Heart right ventricle (tissue), 16 donors: ENCODE results near the gene HEATR5B. TPM values are rescaled to one million over a fixed set of nuclear protein-coding genes. Genes with fewer than 3 reads are reported as not detected.

ENCODE experiments used
- ATAC-seq, 8 donors: fragments of 200-7000 bp; cut with Tn5 transposase; one replicate each; pipeline ENCODE4 v1.9.1; 2020; ENCODE audit warnings: mild to moderate bottlenecking in 8 of 8, moderate library complexity in 8 of 8, moderate number of reproducible peaks in 1 of 8
- DNase-seq, 2 donors: peaks; one replicate each; pipeline ENCODE4 v3.0.0-alpha.2; 2020
- H3K27ac ChIP-seq, 10 donors: fragments of 200-600 bp; sonication (generic) in 2 of 10; one replicate each; pipeline versions ENCODE4 v1.5.0 to v1.8.0; 2020 to 2022; ENCODE audit warnings: mild to moderate bottlenecking in 3 of 10
- H3K27me3 ChIP-seq, 7 donors: fragments of 200-600 bp; one replicate each; pipeline ENCODE4 v1.8.0; 2021 to 2022; ENCODE audit warnings: mild to moderate bottlenecking in 2 of 7
- H3K36me3 ChIP-seq, 9 donors: fragments of 200-600 bp; sonication (generic) in 1 of 9; one replicate each; pipeline versions ENCODE4 v1.5.0 to v1.8.0; 2020 to 2022; ENCODE audit warnings: mild to moderate bottlenecking in 2 of 9
- H3K4me1 ChIP-seq, 9 donors: fragments of 200-600 bp; sonication (generic) in 1 of 9; one replicate each; pipeline versions ENCODE4 v1.5.0 to v1.8.0; 2020 to 2022; ENCODE audit warnings: mild to moderate bottlenecking in 4 of 9
- H3K4me3 ChIP-seq, 10 donors: fragments of 200-600 bp; sonication (generic) in 2 of 10; one replicate each; pipeline versions ENCODE4 v1.5.0 to v1.8.0; 2020 to 2022; ENCODE audit warnings: mild to moderate bottlenecking in 7 of 10, moderate library complexity in 2 of 10
- H3K9me3 ChIP-seq, 11 donors: fragments of 200-600 bp in 10 of 11; sonication (generic) in 2 of 11; one replicate each; pipeline versions ENCODE4 v1.5.0 to v1.8.0; 2013 to 2022; ENCODE audit warnings: mild to moderate bottlenecking in 2 of 11, control low read depth in 1 of 11, moderate library complexity in 1 of 11
- WGBS, 2 donors: extraction: QIAGEN DNeasy Blood & Tissue Kit; methylation state at CpG; one replicate each; pipeline ENCODE4 v1.1.7; 2013; ENCODE audit warnings: inconsistent platforms in 1 of 2; 5-methylcytosine and 5-hydroxymethylcytosine counted together
- intact Hi-C, 10 donors: fragments of 100-400 bp; cut with DNase I; formaldehyde crosslinking; loops; one replicate each; pipeline versions ENCODE4 v1.11.1 to v1.14.2; 2022
- polyA plus RNA-seq, 2 donors: library from polyadenylated mRNA; stranded (reverse); fragments of 200-250 nt; gene quantifications; one replicate each; pipeline ENCODE4 v1.2.3, GENCODE V29; 2013
- total RNA-seq, 10 donors: library from RNA; stranded (reverse); fragmentation: NEBNext Ultra II Directional in 3 of 10; extraction: Animal tissue kit (Norgen Biotek cat#: 25700) in 3 of 10; gene quantifications; one replicate each; pipeline versions ENCODE4 v1.2.1 to v1.2.4, GENCODE V29; 2021 to 2023
- TF ChIP-seq, protein P1 (sequence below), 9 donors: fragments of 200-600 bp; sonication (generic) in 2 of 9; IDR thresholded peaks; one replicate each; pipeline versions ENCODE4 v1.5.0 to v1.8.0; 2021 to 2022; ENCODE audit warnings: antibody characterized with exemption in 9 of 9, mild to moderate bottlenecking in 5 of 9, moderate library complexity in 1 of 9
- donor health status: Arrhythmogenic right ventricular cardiomyopathy.
- donor health status: ischemic (EF 13 %, LVEDD 7.1; RV severe dilation, severe dysfunction).
- donor health status: healthy with polysubstance abuse.
- donor health status: DM: no; HTN: yes; CAD: no.
- donor health status: DM: no; HTN: no; CAD: no.
- donor health status: ischemic (EF 25% LVEDD 6.9; RV normal size, moderate dysfunction).
- donor health status: ischemic (EF 25% LVEDD 5.7; RV mildly dilated, moderate dysfunction).
- donor health status: healthy.
- donor health status: DM: yes; HTN: yes; CAD: no.
- donor health status: Ischemic cardiomyopathy.
- donor health status: ischemic (EF 35%, LVEDD 5.7; RV mildly dilated, moderate dysfunction).
- donor health status: nonischemic (EF 11% LVEDD 7.7; RV severe dilation, severe dysfunction).
- donor health status: DM: yes; HTN: yes; CAD: no.
- donor health status: PGD.
- donor health status: ischemic (EF 29% LVEDD 5.4; RV normal size, mild dysfunction).
- donor health status: nonischemic (EF 23%, LVEDD 6.1; RV moderate dilation, normal function).

The HEATR5B gene
- total and polyA plus RNA-seq, 12 donors: 3.7 to 27.4 (median 17.4) TPM

DNA sequence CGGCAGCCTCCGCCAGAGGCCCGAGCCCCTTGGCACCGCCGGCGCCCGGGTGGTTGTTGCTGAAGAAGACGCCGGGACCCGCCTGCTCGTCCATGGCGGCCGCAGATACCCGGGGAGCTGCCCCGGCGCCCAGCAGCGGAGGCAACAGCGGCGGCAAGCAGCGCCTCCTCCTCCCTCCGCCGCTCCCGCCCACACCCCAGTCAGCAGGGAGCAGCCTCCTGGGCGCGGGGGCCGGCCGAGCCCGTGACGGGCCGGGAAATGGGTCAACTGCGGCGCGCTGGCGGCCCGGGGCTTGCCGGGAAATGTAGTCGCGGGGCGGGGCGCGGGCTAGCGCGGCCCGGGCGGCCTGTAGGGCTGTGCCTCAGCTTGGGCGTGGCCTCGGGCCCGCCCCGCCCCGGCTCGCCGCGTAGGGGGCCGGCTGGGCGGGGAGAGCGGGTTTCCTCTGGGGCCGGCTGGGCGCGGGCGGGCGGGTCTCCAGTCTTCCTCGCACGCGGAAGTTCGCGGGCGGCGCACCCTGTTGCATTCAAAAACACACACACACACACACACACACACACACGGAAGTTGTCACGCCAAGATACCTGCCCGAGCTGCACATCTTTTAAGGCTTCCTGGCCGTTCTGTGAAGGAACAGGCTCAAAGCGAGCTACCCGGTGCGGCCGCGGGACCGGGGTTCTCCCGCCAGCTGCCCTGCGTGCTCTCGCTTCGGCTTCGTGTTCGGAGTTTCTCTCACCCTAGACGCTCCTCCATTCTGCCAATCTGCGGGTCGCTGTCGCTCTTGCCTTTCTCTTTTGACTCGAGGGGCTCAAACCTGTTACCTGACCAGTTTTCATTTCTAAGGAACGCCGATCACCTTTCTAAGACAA lies 117.6 kb downstream of the HEATR5B start, which contains the start of gene STRN:
STRN (minus strand) TSS at position 167 of the 866 bp plus-strand sequence; CDS start at position 94, 73 bp downstream.
- 0 to 1% methylated on average over 68 to 91 of the region's 91 CpGs for WGBS, 2 donors
- TF ChIP-seq, protein P1, sequence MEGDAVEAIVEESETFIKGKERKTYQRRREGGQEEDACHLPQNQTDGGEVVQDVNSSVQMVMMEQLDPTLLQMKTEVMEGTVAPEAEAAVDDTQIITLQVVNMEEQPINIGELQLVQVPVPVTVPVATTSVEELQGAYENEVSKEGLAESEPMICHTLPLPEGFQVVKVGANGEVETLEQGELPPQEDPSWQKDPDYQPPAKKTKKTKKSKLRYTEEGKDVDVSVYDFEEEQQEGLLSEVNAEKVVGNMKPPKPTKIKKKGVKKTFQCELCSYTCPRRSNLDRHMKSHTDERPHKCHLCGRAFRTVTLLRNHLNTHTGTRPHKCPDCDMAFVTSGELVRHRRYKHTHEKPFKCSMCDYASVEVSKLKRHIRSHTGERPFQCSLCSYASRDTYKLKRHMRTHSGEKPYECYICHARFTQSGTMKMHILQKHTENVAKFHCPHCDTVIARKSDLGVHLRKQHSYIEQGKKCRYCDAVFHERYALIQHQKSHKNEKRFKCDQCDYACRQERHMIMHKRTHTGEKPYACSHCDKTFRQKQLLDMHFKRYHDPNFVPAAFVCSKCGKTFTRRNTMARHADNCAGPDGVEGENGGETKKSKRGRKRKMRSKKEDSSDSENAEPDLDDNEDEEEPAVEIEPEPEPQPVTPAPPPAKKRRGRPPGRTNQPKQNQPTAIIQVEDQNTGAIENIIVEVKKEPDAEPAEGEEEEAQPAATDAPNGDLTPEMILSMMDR (IDR thresholded peaks at IDR 0.05): no peak
- peak within 1 kb of the TSS; percentile 45 to 98 (median 82) for H3K4me3 ChIP-seq
- peak within 1 kb of the TSS; percentile 78 to 96 (median 94) for H3K27ac ChIP-seq
- peak; percentile 96 to 99 (median 98) for ATAC-seq
- peak; percentile 96 to 98 for DNase-seq
- no peaks in the 10 kb centered on the region for H3K9me3 ChIP-seq
- H3K4me1 ChIP-seq: peaks cover 0 to 48% (median 35%) of the 10 kb centered on the region in 9 donors
- no peaks in the 10 kb centered on the region for H3K27me3 ChIP-seq
- intact Hi-C loops: loop anchor here in 2 of 10 donors (5.0 to 10.0 kb wide), 2 partner anchors 34 to 52 kb away; no protein-coding TSS in a partner anchor
- H3K36me3 ChIP-seq: no peaks in the 10 kb centered on the region

DNA sequence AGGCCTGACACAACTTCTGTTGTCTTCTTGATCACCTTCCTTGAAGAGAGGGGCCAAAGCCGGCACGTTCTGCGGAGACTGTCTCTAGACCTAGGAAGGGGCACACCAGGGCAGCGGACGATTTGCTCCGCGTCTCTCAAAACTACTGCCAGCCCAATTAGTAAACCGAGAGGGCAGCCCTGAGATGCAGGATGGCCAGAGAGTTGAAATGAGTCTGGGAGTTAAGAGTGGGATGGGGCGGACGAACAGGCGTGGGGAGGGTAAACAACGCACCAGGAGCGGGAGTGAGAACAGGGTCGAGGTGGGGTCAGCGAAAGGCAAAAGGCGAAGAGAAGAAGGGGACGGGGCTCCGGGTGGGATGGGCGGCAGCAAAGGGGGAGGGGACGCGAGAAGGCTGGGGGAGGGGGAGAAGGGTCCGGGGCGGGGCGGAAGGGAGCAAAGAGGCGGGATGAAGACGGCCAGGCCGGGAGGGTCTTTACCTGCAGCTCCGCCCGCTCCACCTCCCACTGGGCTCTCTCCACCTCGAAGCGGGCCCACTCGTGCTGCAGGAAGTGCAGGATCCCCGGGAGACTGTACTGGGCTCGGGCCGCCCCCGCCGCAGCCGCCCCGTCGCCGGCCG lies 118.3 kb downstream of the HEATR5B start:
- H3K4me1 ChIP-seq: peaks cover 0 to 56% (median 35%) of the 10 kb centered on the region in 9 donors
- ATAC-seq: peak; percentile 14 to 65 (median 22)
- no peaks in the 10 kb centered on the region for H3K27me3 ChIP-seq
- no peaks in the 10 kb centered on the region for H3K36me3 ChIP-seq
- peak overlapping the region; percentile 76 to 96 (median 94) for H3K27ac ChIP-seq
- H3K4me3 ChIP-seq: peak overlapping the region; percentile 26 to 98 (median 82)
- TF ChIP-seq, protein P1 (IDR thresholded peaks at IDR 0.05): no peak
- no peaks in the 10 kb centered on the region for H3K9me3 ChIP-seq
- WGBS, 2 donors: 0 to 1% methylated on average over 33 to 41 of the region's 42 CpGs
- DNase-seq: peak in 1 of 2 donors; percentile 57
- intact Hi-C loops: loop anchor here in 2 of 10 donors (5.0 to 10.0 kb wide), 2 partner anchors 34 to 51 kb away; no protein-coding TSS in a partner anchor

GRCh38 chr2:36965206-36965605 lies 119.0 kb downstream of the HEATR5B start:
- Histone ChIP-seq H3K9me3 (no peaks in the 10 kb centered on the region), H3K4me3 (peak overlapping the region; percentile 26 to 98 (median 82)), H3K27ac (peak overlapping the region in 9 of 10 donors; percentile 25 to 96 (median 94)), H3K4me1 (peaks cover 0 to 58% (median 37%) of the 10 kb centered on the region in 9 donors), H3K36me3 (no peaks in the 10 kb centered on the region), H3K27me3 (no peaks in the 10 kb centered on the region)
- ATAC-seq (no peak), DNase-seq (no peak)
- TF ChIP-seq, protein P1 (IDR thresholded peaks at IDR 0.05): no peak
- intact Hi-C loops: loop anchor here in 2 of 10 donors (5.0 to 10.0 kb wide), 2 partner anchors 33 to 50 kb away; no protein-coding TSS in a partner anchor
- WGBS, 2 donors: 24 to 28% methylated on average over 2 of the region's 2 CpGs

DNA sequence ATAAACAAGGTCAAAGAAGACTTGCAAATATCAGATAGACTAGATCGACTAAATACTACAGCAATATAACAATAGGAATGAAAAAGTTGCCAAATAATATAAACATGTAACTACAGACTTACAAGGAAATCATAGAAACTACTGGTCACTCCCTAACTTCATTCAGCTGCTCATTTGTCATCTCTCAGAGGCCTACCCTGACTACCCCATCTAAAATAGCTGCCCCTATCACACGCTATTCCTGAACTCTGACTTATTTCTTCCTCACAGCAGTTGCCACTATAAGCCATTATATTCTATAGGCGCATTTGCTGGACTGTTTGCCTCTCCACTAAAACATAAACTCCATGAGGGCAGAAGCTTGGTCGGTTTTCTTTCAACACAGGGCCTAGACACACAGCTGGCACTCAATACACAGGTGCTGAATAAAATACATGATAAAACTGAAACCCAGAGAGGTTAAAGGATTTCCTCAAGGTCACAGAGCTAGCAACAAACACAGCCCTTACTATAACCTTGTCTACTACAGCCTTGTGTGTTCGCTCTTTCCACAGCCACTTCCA lies 119.6 kb downstream of the HEATR5B start:
- 53 to 56% methylated on average over 5 of the region's 5 CpGs for WGBS, 2 donors
- DNase-seq (no peak), ATAC-seq (peak in 1 of 8 donors; percentile 26)
- TF ChIP-seq, protein P1 (IDR thresholded peaks at IDR 0.05): no peak
- H3K4me3 ChIP-seq: peak overlapping the region in 9 of 10 donors; percentile 66 to 98 (median 87)
- intact Hi-C loops: loop anchor here in 2 of 10 donors (5.0 to 10.0 kb wide), 2 partner anchors 32 to 50 kb away; no protein-coding TSS in a partner anchor
- H3K9me3 ChIP-seq: no peaks in the 10 kb centered on the region
- peaks cover 0 to 64% (median 39%) of the 10 kb centered on the region in 9 donors for H3K4me1 ChIP-seq
- H3K36me3 ChIP-seq: no peaks in the 10 kb centered on the region
- peak overlapping the region in 9 of 10 donors; percentile 54 to 96 (median 94) for H3K27ac ChIP-seq
- no peaks in the 10 kb centered on the region for H3K27me3 ChIP-seq
